LNCaP clone FGC (cell line): Measurements from ENCODE around the gene CUTC.

ENCODE experiments used
- DNase-seq: peaks from one replicate; pipeline ENCODE4 v3.0.0-alpha.2; 2011; ENCODE audit warnings: low read depth
- H3K4me3 ChIP-seq: 2 replicates; pipeline ENCODE4 v1.5.1; 2011; ENCODE audit warnings: mild to moderate bottlenecking, low read depth, low read length, control low read depth
- CTCF ChIP-seq: IDR thresholded peaks from 2 replicates; pipeline ENCODE4 v1.5.1; 2012; ENCODE audit warnings: mild to moderate bottlenecking; ENCODE audit not compliant: control insufficient read depth, insufficient read depth; ENCODE audit errors: extremely low read depth

Gene CUTC

GRCh38 chr10:99787782-99788445, 55.9 kb downstream of the CUTC start:
- no peak overlapping the region for H3K4me3 ChIP-seq
- no peak for DNase-seq
- TF ChIP-seq CTCF = no peak

GRCh38 chr10:99788598-99789256, 56.7 kb downstream of the CUTC start:
- H3K4me3 ChIP-seq = no peak overlapping the region
- no peak for TF ChIP-seq CTCF
- DNase-seq = no peak

- DNase-seq = no peak
- no peak overlapping the region for H3K4me3 ChIP-seq
- no peak for TF ChIP-seq CTCF
These were observed 59.8 kb downstream of the CUTC start for GRCh38 chr10:99791831-99792230.

- no peak for TF ChIP-seq CTCF
- H3K4me3 ChIP-seq = no peak overlapping the region
- DNase-seq = no peak
These were observed 61.8 kb downstream of the CUTC start for GRCh38 chr10:99793819-99794218.

GRCh38 chr10:99796928-99797327, 64.9 kb downstream of the CUTC start:
- TF ChIP-seq CTCF = no peak
- no peak for DNase-seq
- H3K4me3 ChIP-seq = no peak overlapping the region

GRCh38 chr10:99798031-99798430, 66.0 kb downstream of the CUTC start:
- no peak for TF ChIP-seq CTCF

GRCh38 chr10:99798920-99799319, 66.9 kb downstream of the CUTC start:
- no peak for DNase-seq
- no peak for TF ChIP-seq CTCF
- no peak overlapping the region for H3K4me3 ChIP-seq

More at GRCh38 chr10:99798031-99798430, 66.0 kb downstream of the CUTC start:
- no peak overlapping the region for H3K4me3 ChIP-seq
- DNase-seq = no peak
